CD14-positive monocyte (primary cell): ENCODE results near the gene PMS1. TPM values are rescaled to one million over a fixed set of nuclear protein-coding genes. Genes with fewer than 3 reads are reported as not detected.

Source experiments
- DNase-seq, 3 donors: peaks; one replicate each; pipeline ENCODE4 v3.0.0-alpha.2; 2011 to 2022
- H2AFZ ChIP-seq: 2 replicates; pipeline ENCODE4 v1.6.0; 2012; ENCODE audit warnings: mild to moderate bottlenecking, low read depth, low read length, inconsistent platforms; ENCODE audit not compliant: insufficient read depth, poor library complexity, severe bottlenecking
- H3K27ac ChIP-seq, 2 donors: 1 replicate in 1 of 2; 2 replicates in 1 of 2; pipeline ENCODE4 v1.5.1; 2012 to 2013; ENCODE audit warnings: low read length in 2 of 2, control low read depth in 1 of 2, inconsistent platforms in 1 of 2, low read depth in 1 of 2, mild to moderate bottlenecking in 1 of 2
- H3K27me3 ChIP-seq, 2 donors: one replicate each; pipeline versions ENCODE4 v1.6.0 to v1.6.1; 2011 to 2013; ENCODE audit warnings: low read length in 2 of 2; ENCODE audit not compliant: control insufficient read depth in 2 of 2, insufficient read depth in 2 of 2
- H3K36me3 ChIP-seq, 2 donors: replicated peaks in 1 of 2; 1 replicate in 1 of 2; 2 replicates in 1 of 2; pipeline versions ENCODE4 v1.5.1 to v1.6.1; 2012 to 2013; ENCODE audit warnings: low read length in 2 of 2, control low read depth in 1 of 2, inconsistent platforms in 1 of 2, mild to moderate bottlenecking in 1 of 2; ENCODE audit not compliant: insufficient read depth in 2 of 2, control insufficient read depth in 1 of 2
- H3K4me1 ChIP-seq, 2 donors: 1 replicate in 1 of 2; 2 replicates in 1 of 2; pipeline versions ENCODE4 v1.5.1 to v1.6.1; 2012 to 2013; ENCODE audit warnings: low read length in 2 of 2, control low read depth in 1 of 2, inconsistent platforms in 1 of 2, mild to moderate bottlenecking in 1 of 2, moderate library complexity in 1 of 2; ENCODE audit not compliant: insufficient read depth in 2 of 2, control insufficient read depth in 1 of 2
- H3K4me2 ChIP-seq: replicated peaks from 2 replicates; pipeline ENCODE3; 2012; ENCODE audit warnings: low read length, moderate library complexity, mild to moderate bottlenecking; ENCODE audit not compliant: poor library complexity, severe bottlenecking; ENCODE audit errors: extremely low read depth
- H3K4me3 ChIP-seq, 3 experiments: fragments of 200-600 bp in 1 of 3; sonication (generic) in 1 of 3; replicated peaks in 1 of 3; 1 replicate in 2 of 3; 2 replicates in 1 of 3; pipeline ENCODE4 v1.5.1; 2011 to 2013; ENCODE audit warnings: low read length in 3 of 3, mild to moderate bottlenecking in 3 of 3, control low read depth in 2 of 3, low read depth in 2 of 3, inconsistent platforms in 1 of 3, moderate library complexity in 1 of 3
- H3K79me2 ChIP-seq: 2 replicates; pipeline ENCODE4 v1.6.0; 2012; ENCODE audit warnings: mild to moderate bottlenecking, control low read depth, inconsistent platforms, low read length, moderate library complexity; ENCODE audit not compliant: insufficient read depth
- H3K9ac ChIP-seq: 2 replicates; pipeline ENCODE4 v1.6.0; 2017; ENCODE audit warnings: low read length, mild to moderate bottlenecking; ENCODE audit not compliant: insufficient read depth, poor library complexity, severe bottlenecking
- H3K9me3 ChIP-seq, 2 donors: replicated peaks in 1 of 2; 1 replicate in 1 of 2; 2 replicates in 1 of 2; pipeline versions ENCODE4 v1.5.1 to v1.6.1; 2012 to 2013; ENCODE audit warnings: low read length in 2 of 2, control low read depth in 1 of 2; ENCODE audit not compliant: control insufficient read depth in 1 of 2, insufficient read depth in 1 of 2
- H4K20me1 ChIP-seq: 2 replicates; pipeline ENCODE4 v1.6.0; 2012; ENCODE audit warnings: mild to moderate bottlenecking, low read length, control low read depth, moderate library complexity; ENCODE audit not compliant: insufficient read depth
- H3K27ac Mint-ChIP-seq, 7 donors: one replicate each; pipeline ENCODE4 v1.8.0; 2020; ENCODE audit warnings: mild to moderate bottlenecking in 7 of 7, mixed read lengths in 7 of 7, moderate library complexity in 6 of 7, inconsistent platforms in 2 of 7
- H3K27me3 Mint-ChIP-seq, 3 donors: one replicate each; pipeline ENCODE4 v1.8.0; 2021 to 2022; ENCODE audit warnings: low read depth in 3 of 3, mild to moderate bottlenecking in 3 of 3, mixed read lengths in 3 of 3, moderate library complexity in 3 of 3, inconsistent platforms in 1 of 3
- H3K36me3 Mint-ChIP-seq, 2 donors: one replicate each; pipeline ENCODE4 v1.8.0; 2020; ENCODE audit warnings: mixed read lengths in 2 of 2, inconsistent platforms in 1 of 2, mild to moderate bottlenecking in 1 of 2
- H3K4me1 Mint-ChIP-seq: one replicate; pipeline ENCODE4 v1.8.0; 2020; ENCODE audit warnings: mild to moderate bottlenecking, mixed read lengths
- H3K4me3 Mint-ChIP-seq, 2 donors: one replicate each; pipeline ENCODE4 v1.8.0; 2020; ENCODE audit warnings: mild to moderate bottlenecking in 2 of 2, mixed read lengths in 2 of 2, moderate library complexity in 1 of 2
- H3K9me3 Mint-ChIP-seq, 7 donors: one replicate each; pipeline ENCODE4 v1.8.0; 2020 to 2022; ENCODE audit warnings: mixed read lengths in 7 of 7, mild to moderate bottlenecking in 6 of 7, moderate library complexity in 6 of 7, inconsistent platforms in 2 of 7
- WGBS: methylation state at CpG from one replicate; pipeline ENCODE4 v1.1.5; 2013; ENCODE audit warnings: missing lambda C conversion rate; ENCODE audit not compliant: insufficient coverage; 5-methylcytosine and 5-hydroxymethylcytosine counted together
- intact Hi-C, 2 donors: fragments of 100-400 bp; cut with micrococcal nuclease; formaldehyde crosslinking; loops; one replicate each; pipeline versions ENCODE4 v1.15.0 to v1.15.1; 2023
- polyA plus RNA-seq, 3 donors: library from polyadenylated mRNA; depleted of rRNA in 1 of 3; unstranded in 2 of 3; stranded (reverse) in 1 of 3; fragments of 300-500 nt in 2 of 3; fragments of >200 nt in 1 of 3; fragmentation: Illumina TruSeq in 2 of 3; gene quantifications; 1 replicate in 2 of 3; 2 replicates in 1 of 3; pipeline ENCODE4 v1.2.3, GENCODE V29; 2012 to 2021
- TF ChIP-seq, protein P1 (sequence below): fragments of 200-600 bp; IDR thresholded peaks from one replicate; pipeline ENCODE4 v1.8.0; 2022; ENCODE audit warnings: antibody characterized with exemption, mild to moderate bottlenecking

Gene PMS1
- polyA plus RNA-seq, 3 donors = 3.7 to 7.8 (median 5.7) TPM

DNA sequence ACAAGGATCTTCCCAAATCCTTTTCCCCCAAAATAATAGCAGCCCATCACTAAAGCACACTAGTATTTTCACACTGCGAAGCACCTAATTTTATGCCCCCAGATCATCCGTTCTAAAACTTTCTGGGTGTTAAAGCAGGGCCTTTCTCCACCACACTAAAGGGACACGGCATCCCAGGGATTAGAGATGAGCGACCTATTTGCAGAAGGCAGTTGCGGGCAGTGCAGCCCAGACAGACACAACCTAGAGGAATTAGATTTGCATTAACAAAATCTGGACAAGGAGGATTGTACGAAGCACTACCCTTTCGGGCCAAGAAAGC, 22.1 kb upstream of the PMS1 start:
- H3K27me3 Mint-ChIP-seq = peaks cover 0 to 2% (median 0%) of the 10 kb centered on the region in 3 donors
- peak overlapping the region; percentile 90 to 97 for H3K4me3 Mint-ChIP-seq
- no peaks in the 10 kb centered on the region for H3K9me3 Mint-ChIP-seq
- Histone ChIP-seq H3K36me3 (peaks cover 4 to 12% of the 10 kb centered on the region in 2 donors), H3K4me2 (peak overlapping the region; percentile 84), H3K9ac (peak overlapping the region; percentile 70), H3K4me1 (peaks cover 10 to 14% of the 10 kb centered on the region in 2 donors), H3K79me2 (no peaks in the 10 kb centered on the region), H3K9me3 (no peaks in the 10 kb centered on the region), H2AFZ (peak overlapping the region; percentile 93), H4K20me1 (no peaks in the 10 kb centered on the region), H3K27me3 (no peaks in the 10 kb centered on the region), H3K27ac (peak overlapping the region; percentile 66 to 86), H3K4me3 (peak overlapping the region; percentile 86 to 90 (median 88))
- TF ChIP-seq, protein P1, sequence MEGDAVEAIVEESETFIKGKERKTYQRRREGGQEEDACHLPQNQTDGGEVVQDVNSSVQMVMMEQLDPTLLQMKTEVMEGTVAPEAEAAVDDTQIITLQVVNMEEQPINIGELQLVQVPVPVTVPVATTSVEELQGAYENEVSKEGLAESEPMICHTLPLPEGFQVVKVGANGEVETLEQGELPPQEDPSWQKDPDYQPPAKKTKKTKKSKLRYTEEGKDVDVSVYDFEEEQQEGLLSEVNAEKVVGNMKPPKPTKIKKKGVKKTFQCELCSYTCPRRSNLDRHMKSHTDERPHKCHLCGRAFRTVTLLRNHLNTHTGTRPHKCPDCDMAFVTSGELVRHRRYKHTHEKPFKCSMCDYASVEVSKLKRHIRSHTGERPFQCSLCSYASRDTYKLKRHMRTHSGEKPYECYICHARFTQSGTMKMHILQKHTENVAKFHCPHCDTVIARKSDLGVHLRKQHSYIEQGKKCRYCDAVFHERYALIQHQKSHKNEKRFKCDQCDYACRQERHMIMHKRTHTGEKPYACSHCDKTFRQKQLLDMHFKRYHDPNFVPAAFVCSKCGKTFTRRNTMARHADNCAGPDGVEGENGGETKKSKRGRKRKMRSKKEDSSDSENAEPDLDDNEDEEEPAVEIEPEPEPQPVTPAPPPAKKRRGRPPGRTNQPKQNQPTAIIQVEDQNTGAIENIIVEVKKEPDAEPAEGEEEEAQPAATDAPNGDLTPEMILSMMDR = no peak
- peak overlapping the region; percentile 84 to 95 (median 92) for H3K27ac Mint-ChIP-seq
- H3K4me1 Mint-ChIP-seq = peaks cover 7% of the 10 kb centered on the region
- 0% methylated on average over 6 of the region's 7 CpGs for WGBS
- intact Hi-C loops = no loop called here
- peaks cover 10 to 15% of the 10 kb centered on the region in 2 donors for H3K36me3 Mint-ChIP-seq
- DNase-seq = no peak

DNA sequence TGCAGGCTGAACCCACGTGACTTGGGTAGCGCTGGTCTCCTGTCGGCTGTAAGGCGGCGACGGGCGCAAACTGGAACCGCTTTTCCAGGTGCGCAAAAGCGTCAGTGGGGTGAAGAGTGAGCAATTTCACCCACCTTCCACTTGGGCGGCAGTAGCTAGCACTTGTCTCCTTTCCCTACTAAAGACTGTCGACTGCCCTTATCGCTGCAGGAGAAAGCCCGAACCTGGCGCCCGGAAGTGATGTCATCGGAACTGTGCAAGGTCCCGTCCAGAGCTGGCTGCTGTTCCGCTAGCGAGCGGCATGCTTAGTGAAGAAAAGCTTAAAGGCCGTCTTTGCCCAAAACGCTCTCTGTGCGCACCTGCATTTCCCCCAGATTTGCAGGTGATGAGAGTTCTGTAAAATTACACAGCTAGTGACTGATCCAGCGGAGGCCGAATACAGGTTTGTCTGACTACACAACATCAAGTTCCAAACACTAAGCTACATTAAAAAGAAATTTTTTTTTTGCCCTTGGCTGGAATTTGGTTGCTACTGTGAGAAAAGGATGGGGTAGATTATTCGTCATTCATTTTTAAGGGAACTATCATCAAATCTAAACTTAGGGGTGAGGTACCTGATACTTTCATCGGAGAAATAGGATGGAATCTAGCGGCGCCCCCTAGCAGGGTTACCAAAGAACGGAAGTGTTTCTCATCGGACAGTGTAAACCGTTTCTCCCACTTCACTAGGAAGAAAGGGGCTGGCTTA, 21.5 kb upstream of the PMS1 start, which contains the start of gene OSGEPL1:
OSGEPL1 (minus strand) TSS at position 242 of the 748 bp plus-strand sequence. CDS start 1,152 bp downstream, outside the sequence.
- H3K4me2 ChIP-seq = peak within 1 kb of the TSS; percentile 84
- H3K79me2 ChIP-seq = no peaks in the 10 kb centered on the region
- peak within 1 kb of the TSS; percentile 93 for H2AFZ ChIP-seq
- peak within 1 kb of the TSS; percentile 70 for H3K9ac ChIP-seq
- TF ChIP-seq, protein P1 = peak; percentile 60
- H3K4me1 ChIP-seq = peaks cover 10 to 14% of the 10 kb centered on the region in 2 donors
- H3K4me3 ChIP-seq = peak within 1 kb of the TSS; percentile 86 to 90 (median 88)
- no peaks in the 10 kb centered on the region for H3K9me3 Mint-ChIP-seq
- peaks cover 0 to 2% (median 0%) of the 10 kb centered on the region in 3 donors for H3K27me3 Mint-ChIP-seq
- peak; percentile 79 to 83 (median 80) for DNase-seq
- H3K4me1 Mint-ChIP-seq = peaks cover 7% of the 10 kb centered on the region
- H3K36me3 ChIP-seq = peaks cover 6 to 17% of the 10 kb centered on the region in 2 donors
- no peaks in the 10 kb centered on the region for H3K9me3 ChIP-seq
- H3K36me3 Mint-ChIP-seq = peaks cover 11 to 16% of the 10 kb centered on the region in 2 donors
- intact Hi-C loops = no loop called here
- under 1% methylated on average over 17 of the region's 33 CpGs for WGBS
- H3K27me3 ChIP-seq = no peaks in the 10 kb centered on the region
- peak within 1 kb of the TSS; percentile 84 to 95 (median 92) for H3K27ac Mint-ChIP-seq
- no peaks in the 10 kb centered on the region for H4K20me1 ChIP-seq
- H3K4me3 Mint-ChIP-seq = peak within 1 kb of the TSS; percentile 90 to 97
- peak within 1 kb of the TSS; percentile 66 to 86 for H3K27ac ChIP-seq
